Cardiac muscle cell (in vitro differentiated cells and primary cell): Measurements from ENCODE around the gene FBXL17. TPM values are rescaled to one million over a fixed set of nuclear protein-coding genes. Genes with fewer than 3 reads are reported as not detected.

Source experiments
- DNase-seq, 2 donors: peaks; one replicate each; pipeline versions ENCODE4 v3.0.0 to v3.0.0-alpha.2; 2010 to 2017; ENCODE audit warnings: low read depth in 1 of 2, low spot score in 1 of 2
- H3K27ac ChIP-seq: fragments of 200-600 bp; sonication (generic); 2 replicates; pipeline ENCODE4 v1.5.1; 2016
- H3K27me3 ChIP-seq: fragments of 200-600 bp; sonication (generic); 2 replicates; pipeline ENCODE4 v1.6.0; 2016; ENCODE audit warnings: control low read depth
- H3K36me3 ChIP-seq: fragments of 200-600 bp; sonication (generic); 2 replicates; pipeline ENCODE4 v1.5.1; 2016; ENCODE audit warnings: control low read depth
- H3K4me1 ChIP-seq: fragments of 200-600 bp; sonication (generic); 2 replicates; pipeline ENCODE4 v1.8.1; 2017; ENCODE audit warnings: low read depth, mild to moderate bottlenecking, mixed run types
- H3K4me3 ChIP-seq: fragments of 200-600 bp; sonication (generic); 2 replicates; pipeline ENCODE4 v1.5.1; 2016; ENCODE audit warnings: mild to moderate bottlenecking
- H3K9me3 ChIP-seq: fragments of 200-600 bp; sonication (generic); 2 replicates; pipeline ENCODE4 v1.5.1; 2017; ENCODE audit warnings: low read depth, mild to moderate bottlenecking, control low read depth
- CTCF ChIP-seq: IDR thresholded peaks from 2 replicates; pipeline ENCODE4 v1.5.1; 2012; ENCODE audit warnings: low read depth, mild to moderate bottlenecking, low read length
- polyA plus RNA-seq: library from polyadenylated mRNA; unstranded; fragments of >200 nt; fragmentation: Nextera tagmentation; extraction: Ambion mirVana; gene quantifications from 2 replicates; pipeline ENCODE4 v1.2.1, GENCODE V29; 2016
- total RNA-seq: library from RNA; depleted of rRNA; stranded (reverse); fragments of >200 nt; gene quantifications from 2 replicates; pipeline ENCODE4 v1.2.3, GENCODE V29; 2016

Gene FBXL17
- total and polyA plus RNA-seq, 2 experiments from 2014 or later = 18.3 to 22.9 TPM

DNA sequence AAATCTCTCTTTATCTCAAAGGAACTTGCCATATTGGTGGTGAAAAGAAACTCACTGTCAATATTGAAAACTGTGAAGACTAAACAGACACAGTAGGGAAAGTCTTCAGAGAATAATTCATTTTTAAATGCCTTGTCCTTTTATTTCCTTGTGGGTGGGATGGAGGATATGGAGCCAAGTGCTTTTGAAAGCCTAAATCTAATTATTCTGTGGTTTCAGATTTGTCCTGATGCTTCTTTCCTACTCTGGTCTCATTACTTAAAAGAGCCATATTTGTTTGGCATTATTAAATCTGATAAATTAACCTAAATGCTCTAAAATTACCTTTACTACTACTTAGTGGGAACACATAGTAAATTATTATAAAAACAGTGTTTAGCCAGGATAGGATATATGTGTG is 452.8 kb downstream of the FBXL17 start:
- H3K4me1 ChIP-seq = no peaks in the 10 kb centered on the region
- H3K36me3 ChIP-seq = no peaks in the 10 kb centered on the region
- H3K9me3 ChIP-seq = no peaks in the 10 kb centered on the region
- no peak overlapping the region for H3K27ac ChIP-seq
- no peak for TF ChIP-seq CTCF
- no peak overlapping the region for H3K4me3 ChIP-seq
- no peaks in the 10 kb centered on the region for H3K27me3 ChIP-seq
- no peak for DNase-seq

DNA sequence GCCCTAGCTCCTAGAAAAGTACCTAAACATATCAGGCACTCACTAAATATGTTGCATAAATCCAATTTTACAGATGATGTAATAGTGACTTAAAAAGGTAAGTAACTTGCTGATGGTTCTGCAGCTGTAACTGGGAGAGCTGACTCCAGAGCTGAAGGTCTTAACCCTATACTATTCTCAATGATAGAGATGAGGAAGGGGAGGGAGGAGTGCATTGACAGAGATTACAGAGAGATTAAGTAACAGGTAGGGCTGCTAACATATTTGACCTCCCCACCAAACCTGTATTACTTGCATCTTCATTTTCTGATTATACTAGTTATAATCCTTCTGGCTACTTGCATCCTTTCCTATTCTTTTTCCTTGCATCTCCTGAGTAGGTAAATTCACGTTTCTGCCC is 455.8 kb downstream of the FBXL17 start:
- Histone ChIP-seq H3K4me1 (no peaks in the 10 kb centered on the region), H3K27ac (no peak overlapping the region), H3K9me3 (no peaks in the 10 kb centered on the region), H3K36me3 (no peaks in the 10 kb centered on the region), H3K4me3 (no peak overlapping the region), H3K27me3 (no peaks in the 10 kb centered on the region)
- no peak for TF ChIP-seq CTCF
- DNase-seq = no peak

DNA sequence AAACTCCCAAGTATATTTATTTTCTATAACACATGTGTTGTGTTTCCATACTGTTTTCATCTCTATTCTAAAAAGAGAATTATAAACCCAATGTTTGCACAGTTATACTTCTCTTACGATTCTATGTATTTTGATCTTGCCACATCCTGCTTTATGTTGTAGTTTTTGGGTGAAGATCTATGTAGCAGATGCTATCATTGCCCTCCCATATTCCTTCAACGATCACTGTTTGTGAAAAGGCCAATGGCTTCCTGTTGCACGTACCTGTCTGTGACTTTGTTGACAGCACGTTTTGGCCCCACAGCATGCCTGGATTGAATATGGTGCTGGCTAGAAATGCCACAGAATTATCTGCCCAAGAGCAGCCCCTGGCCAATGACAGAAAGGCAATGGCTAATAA is 456.7 kb downstream of the FBXL17 start:
- no peak overlapping the region for H3K27ac ChIP-seq
- TF ChIP-seq CTCF = no peak
- H3K9me3 ChIP-seq = no peaks in the 10 kb centered on the region
- no peaks in the 10 kb centered on the region for H3K27me3 ChIP-seq
- no peak for DNase-seq
- no peaks in the 10 kb centered on the region for H3K36me3 ChIP-seq
- H3K4me1 ChIP-seq = no peaks in the 10 kb centered on the region
- H3K4me3 ChIP-seq = no peak overlapping the region

DNA sequence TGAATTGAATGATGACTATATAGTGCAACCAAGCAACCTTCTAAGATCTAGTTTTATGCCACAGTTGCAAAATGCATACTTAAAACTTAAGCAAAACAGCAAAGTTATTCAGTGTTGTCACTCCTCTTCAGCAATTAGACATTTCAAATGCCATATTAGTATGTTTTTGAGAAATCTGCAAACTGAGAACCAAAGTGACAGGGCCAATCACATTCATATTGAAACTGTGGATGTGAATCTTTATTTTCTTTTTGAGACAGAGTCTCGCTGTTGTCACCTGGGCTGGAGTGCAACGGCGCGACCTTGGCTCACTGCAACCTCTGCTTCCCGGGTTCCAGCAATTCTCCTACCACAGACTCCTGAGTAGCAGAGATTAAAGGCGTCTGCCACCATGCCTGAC is 461.9 kb downstream of the FBXL17 start:
- Histone ChIP-seq H3K9me3 (no peaks in the 10 kb centered on the region), H3K27me3 (no peaks in the 10 kb centered on the region), H3K36me3 (no peaks in the 10 kb centered on the region), H3K4me1 (no peaks in the 10 kb centered on the region), H3K27ac (no peak overlapping the region), H3K4me3 (no peak overlapping the region)
- TF ChIP-seq CTCF = no peak
- DNase-seq = no peak

DNA sequence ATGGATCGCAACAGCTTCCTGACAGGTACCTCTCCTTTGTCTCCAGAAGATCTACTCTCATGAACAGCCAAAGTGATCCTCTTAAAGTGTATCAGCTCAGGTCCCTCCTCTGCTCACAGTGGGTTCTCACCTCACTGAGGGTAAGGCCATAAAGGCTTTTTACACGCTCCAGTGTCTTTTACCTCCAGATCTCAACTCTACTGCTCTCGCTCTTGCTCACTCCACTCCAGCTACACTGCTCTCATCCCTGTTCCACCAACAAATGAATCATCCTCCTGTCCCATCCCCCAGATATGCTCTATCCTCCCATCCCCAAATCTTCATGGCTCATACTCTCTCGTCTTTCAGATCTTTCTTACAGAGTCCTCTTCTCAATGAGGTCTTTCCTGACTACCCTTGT is 462.5 kb downstream of the FBXL17 start:
- no peak for DNase-seq
- no peak overlapping the region for H3K4me3 ChIP-seq
- no peaks in the 10 kb centered on the region for H3K36me3 ChIP-seq
- no peak overlapping the region for H3K27ac ChIP-seq
- TF ChIP-seq CTCF = no peak
- no peaks in the 10 kb centered on the region for H3K4me1 ChIP-seq
- H3K9me3 ChIP-seq = no peaks in the 10 kb centered on the region
- no peaks in the 10 kb centered on the region for H3K27me3 ChIP-seq

- H3K27ac ChIP-seq = no peak overlapping the region
- H3K36me3 ChIP-seq = no peaks in the 10 kb centered on the region
- no peak overlapping the region for H3K4me3 ChIP-seq
- no peaks in the 10 kb centered on the region for H3K9me3 ChIP-seq
- H3K4me1 ChIP-seq = no peaks in the 10 kb centered on the region
- no peak for TF ChIP-seq CTCF
- no peaks in the 10 kb centered on the region for H3K27me3 ChIP-seq
- DNase-seq = no peak
Measured at GRCh38 chr5:107917983-107918382, 463.9 kb downstream of the FBXL17 start.
